Fibroblast of peridontal ligament (primary cell): ENCODE measurements around the gene MEMO1.
"Not testable (repeated sequence)": the region's sequence is repeated elsewhere in the genome, so short reads cannot be mapped to it uniquely, and the experiment has no call there.

ENCODE experiments used
- DNase-seq: peaks from one replicate; pipeline ENCODE4 v3.0.0-alpha.2; 2010; ENCODE audit errors: extremely low read depth

Gene MEMO1

DNA sequence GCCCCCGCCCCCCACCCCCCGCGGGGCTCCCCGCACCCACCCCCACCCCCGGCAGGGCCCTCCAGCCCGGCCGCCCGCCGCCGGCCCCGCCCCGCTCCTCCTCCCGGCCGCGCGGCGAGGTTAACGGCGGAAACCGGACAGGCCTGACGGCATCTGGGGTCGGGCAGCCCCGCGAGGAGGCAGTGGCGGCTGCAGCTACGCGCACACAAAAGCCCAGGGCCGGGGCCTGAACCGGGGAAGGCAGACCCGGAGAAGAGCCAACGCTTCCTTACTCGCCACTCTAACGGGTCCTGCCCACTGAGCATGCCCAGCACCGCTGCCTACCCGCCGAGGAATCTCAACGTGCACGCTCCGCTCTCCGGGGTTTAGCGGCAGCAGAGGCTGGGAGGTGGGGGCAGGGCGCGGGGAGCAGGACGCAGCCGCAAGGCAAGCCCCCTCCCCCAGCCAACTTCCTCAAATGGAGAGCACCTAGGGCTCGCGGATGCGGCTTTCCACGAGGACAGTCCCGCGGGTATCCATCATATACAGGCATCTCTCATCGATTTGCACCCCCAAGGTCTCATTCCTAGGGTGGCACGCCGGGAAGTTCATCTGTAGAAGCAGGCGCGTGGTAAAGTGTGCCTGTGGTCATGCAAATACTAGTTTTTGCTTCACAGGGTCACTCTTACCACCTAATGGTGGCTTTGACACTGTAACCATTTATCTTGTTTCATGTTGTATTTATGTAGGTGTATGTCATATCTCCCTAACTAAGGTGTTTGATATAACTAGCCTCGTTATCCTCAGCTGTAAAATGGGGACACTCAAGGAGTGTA lies at the start of gene MEMO1:
Gene MEMO1, minus strand, starts transcription at position 339 of the 815 bp plus-strand sequence. CDS start 761 bp downstream, outside the sequence.
- peak; percentile 89 for DNase-seq

GRCh38 chr2:32060266-32060665 lies 49.5 kb upstream of the MEMO1 start:
- DNase-seq, result no peak

GRCh38 chr2:32058130-32058529 lies 47.3 kb upstream of the MEMO1 start:
- peak; percentile 29 for DNase-seq

- DNase-seq, result not testable (repeated sequence)
Measured at GRCh38 chr2:32054583-32054982, 43.8 kb upstream of the MEMO1 start.

DNA sequence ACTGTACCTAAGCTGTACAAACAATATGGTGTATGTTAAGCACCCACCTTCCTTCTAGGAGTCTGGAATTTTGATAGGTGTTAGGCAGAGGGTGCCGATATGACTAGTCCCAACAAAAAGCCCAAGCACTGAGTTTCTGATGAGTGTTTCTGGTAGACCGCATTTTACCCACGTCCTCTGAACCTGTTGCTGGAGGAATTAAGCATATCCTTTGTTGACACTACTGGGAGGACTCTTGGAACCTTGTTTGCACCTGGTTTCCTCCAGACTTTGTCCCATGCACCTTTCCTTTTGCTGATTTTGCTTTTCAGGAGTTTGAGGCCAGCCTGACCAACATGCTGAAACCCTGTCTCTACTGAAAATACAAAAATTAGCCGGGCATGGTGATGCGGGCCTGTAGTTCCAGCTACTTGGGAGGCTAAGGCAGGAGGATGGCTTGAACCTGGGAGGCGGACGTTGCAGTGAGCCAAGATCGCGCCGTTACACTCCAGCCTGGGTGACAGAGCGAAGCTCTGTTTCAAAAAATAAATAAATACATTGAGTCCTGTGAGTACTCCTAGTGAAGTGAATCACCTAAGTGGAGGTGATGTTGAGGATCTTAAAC lies 41.1 kb upstream of the MEMO1 start:
- no peak for DNase-seq

GRCh38 chr2:32043561-32043960 lies 32.8 kb upstream of the MEMO1 start:
- DNase-seq, result no peak

DNA sequence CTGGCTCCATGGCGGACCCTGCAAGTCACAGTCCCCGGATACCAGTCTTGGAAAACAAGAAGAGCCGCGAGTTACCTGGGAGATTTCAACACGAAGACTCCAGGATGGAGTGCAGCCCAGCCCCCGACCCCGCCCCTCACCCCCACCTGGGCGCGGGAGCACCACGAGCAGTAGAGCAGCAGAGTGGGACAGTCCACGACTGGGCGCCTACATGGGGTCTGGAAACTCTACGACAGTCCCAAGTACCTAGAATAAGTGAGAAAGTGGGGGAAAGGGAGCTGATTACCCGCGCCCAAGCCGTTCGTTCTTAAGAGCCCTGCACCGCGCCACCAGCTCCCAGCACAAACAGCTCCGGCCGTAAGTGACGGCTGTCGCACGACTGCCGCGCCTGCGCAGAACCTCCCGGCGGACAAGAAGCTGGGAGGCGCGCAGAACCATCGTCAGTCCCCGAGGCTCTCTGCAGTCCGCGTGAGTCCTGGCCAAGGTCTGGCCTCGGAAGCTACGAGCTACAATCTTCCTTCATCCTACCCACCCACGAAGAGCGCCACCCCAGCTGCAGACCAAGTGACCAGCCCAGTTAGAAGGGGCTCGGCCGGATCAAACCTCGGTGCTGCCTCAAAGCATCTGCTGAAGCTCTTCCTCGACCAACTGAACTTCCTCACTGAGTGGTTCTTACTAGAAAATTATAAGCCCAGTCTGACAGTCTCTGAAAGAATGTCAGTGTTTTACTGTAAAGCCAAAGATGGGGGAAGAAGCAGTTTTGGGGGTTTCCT lies 28.8 kb upstream of the MEMO1 start, which contains the start of gene DPY30:
Gene DPY30, minus strand, starts transcription at position 359 of the 773 bp plus-strand sequence. Its CDS starts 349 bp downstream, at position 10.
- peak; percentile 91 for DNase-seq

- DNase-seq, result not testable (repeated sequence)
Measured at GRCh38 chr2:32034198-32034887, 23.5 kb upstream of the MEMO1 start.

DNA sequence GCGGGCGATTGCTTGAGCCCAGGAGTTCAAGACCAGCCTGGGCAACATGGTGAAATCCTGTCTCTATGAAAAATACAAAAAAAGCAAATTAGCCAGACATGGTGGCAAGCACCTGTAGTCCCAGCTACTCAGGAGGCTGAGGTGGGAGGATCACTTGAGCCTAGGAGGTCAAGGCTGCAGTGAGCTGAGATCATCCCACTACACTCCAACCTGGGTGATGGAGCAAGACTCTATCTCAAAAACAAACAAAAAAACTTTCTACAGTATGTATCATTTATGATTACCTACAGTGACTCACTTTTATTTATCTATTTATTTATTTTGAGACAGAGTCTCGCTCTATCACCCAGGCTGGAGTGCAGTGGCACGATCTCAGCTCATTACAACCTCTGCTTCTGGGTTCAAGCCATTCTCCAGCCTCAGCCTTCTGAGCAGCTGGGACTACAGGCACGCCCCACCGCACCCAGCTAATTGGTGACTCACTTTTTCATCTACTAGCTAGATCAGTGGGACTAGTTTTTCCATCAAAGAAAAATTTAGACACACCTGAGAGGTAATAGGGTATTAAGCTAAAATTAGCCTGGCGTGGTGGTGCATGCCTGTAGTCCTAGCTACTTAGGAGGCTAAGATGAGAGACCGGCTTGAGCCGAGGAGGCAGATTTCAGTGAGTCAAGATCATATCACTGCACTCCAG lies 8.1 kb upstream of the MEMO1 start:
- DNase-seq, result not testable (repeated sequence)

GRCh38 chr2:32012872-32013271 lies 2.1 kb upstream of the MEMO1 start:
- DNase-seq, result no peak

DNA sequence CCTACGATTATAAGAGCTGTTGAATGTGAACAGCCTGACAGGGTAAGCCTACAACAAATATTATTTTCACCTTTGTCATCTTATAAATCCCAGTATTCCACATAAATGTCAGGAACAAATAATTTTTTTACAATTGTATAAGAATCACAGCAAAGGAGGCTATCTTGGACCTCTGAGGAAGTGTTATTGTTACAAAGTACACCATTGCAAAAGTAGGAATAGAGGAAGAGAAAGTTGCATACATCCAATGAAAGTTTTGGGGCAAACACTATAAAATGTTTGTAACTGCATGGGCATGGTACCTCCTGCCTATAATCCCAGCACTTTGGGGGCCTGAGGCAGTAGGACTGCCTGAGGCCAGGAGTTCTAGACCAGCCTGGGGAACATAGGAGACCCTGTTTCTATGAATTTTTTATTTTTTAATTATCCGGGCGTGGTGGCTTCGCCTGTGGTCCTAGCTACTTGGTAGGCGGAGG lies 715 bp upstream of the MEMO1 start:
- DNase-seq, result no peak

DNA sequence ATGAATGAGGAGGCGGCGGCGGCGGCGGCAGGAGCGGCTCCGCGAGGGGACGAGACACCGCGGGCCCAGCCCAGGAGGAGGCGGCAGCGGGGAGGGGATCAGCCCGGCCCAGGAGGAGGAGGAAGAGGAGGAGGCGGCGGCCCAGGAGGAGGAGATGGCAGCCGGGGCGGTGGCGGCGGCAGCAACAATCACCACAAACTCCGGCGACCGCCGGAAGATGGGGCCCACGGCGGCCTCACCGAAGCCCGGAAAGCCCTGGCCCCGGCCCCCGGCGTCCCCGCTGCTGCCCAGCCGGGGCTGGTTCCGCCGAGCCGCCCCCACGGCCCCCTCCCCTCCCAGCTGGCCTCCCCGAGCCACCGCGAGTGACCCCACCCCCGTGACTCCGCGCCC lies 533 bp downstream of the MEMO1 start:
- peak; percentile 31 for DNase-seq

DNA sequence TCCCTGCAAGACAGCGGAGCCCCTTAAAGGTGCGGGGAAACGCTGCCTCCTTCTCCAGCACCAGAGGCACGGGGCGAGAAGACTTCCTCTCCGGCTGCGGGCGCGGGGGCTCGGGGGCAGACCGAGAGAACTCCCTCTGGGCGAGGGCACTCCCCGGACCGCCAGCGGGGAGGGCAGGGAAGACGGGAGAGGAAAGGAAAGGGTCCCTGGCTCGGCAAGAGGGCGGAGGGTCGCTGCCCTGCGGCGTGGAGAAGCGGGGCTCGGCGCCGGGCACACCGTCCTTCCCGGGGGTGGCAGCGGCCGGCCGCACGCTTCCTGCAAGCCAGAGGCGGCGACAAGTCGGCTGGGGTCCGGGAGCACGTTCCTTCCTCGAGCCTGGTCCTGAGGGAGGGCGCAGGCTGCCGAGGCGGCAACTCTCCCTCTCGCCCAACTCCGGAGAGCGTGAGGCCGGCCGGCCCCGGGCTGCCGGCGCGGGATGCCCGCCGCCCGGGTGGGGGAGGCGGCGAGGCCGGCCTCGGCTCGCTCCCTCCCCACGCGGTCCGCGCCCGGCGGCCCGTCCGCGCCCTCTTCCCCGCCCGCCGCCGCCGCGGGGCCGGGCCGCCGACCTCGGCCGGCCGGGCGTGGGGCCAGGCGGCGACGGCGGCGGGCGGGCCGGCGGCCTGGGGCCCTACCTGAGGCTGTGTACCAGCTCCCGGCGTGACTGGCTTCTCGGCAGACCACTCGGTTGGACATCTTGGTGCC lies 1.1 kb downstream of the MEMO1 start:
- DNase-seq, result no peak

DNA sequence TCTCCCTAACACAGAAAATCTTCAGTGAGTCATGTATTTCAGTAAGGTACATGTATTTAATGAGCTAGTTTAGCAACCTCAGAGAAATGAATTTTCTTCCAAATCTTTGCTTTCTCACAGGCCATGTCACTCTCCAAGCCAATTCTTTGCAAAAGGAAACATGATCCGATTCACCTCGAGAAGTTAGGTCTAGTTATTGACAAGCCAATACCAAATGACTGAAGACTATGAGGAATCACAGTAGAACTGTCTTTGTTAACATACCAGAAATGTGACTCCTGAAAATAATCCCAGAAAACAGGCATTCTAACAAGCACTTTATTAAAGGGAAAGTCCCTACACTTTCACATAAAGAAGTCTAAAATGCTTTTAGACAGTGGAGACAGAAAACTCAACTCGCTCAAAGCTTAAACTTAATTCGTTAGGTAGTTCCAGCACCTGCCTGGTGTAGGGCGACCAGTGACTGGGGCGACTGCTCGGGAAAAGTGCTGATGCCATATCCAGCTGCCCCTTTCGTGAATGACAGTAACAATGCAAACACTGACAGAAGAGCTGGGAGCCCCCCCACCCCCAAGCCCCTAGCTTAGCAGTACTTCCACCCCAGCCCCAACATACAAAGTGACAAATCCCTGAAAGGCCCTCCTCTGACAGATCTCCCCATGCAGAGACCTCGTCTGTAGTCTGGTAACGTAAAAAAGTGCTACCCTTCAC lies 1.8 kb downstream of the MEMO1 start:
- DNase-seq, result peak; percentile 47

- DNase-seq, result no peak
Measured at GRCh38 chr2:32007121-32007391, 3.8 kb downstream of the MEMO1 start.

DNA sequence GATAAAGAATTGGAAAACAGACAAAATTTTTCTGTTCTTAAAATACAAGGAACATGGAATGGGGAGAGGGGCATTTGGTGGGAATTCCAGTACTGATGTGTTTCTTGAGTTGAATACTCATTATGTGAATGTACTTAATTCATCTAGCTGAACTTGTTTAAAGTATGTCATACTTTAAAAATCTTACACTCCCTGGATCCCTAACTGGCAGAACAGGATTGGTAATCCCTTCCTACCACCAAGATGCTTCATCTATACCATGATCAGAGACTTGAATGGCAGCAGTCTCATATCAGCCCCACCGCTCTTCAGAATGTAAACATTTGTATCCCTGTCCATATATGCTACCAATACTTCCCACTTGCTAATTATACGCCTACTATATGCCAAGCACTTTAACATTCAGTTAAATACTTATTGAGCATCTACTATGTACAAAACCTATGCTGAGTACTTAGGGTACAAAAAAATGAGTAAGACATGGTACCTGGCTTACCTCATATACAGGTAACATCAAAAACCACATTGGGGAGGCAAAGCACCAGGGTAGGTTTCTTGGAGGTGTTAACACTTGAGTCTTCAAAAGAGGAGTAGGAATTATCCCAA lies 5.3 kb downstream of the MEMO1 start:
- no peak for DNase-seq

- no peak for DNase-seq
Measured at GRCh38 chr2:32003791-32004190, 7.0 kb downstream of the MEMO1 start.

GRCh38 chr2:32002406-32002805 lies 8.4 kb downstream of the MEMO1 start:
- no peak for DNase-seq

DNA sequence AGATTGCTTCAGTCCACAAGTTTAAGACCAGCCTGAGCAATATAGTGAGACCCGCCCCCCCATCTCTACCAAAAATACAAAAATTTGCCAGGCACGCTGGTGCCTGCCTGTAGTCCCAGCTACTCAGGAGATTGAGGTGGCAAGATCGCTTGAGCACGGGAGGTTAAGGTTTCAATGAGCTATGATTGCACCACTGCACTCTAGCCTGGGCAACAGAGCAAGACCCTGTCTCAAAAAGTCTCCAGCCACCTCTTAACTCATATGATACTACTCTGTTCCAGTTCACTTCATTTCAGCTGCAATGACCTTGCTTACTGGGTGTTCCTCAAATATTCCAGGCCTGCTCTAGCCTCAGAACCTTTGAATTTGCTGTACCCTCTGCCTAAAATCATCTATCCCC lies 11.4 kb downstream of the MEMO1 start:
- DNase-seq, result no peak
